Activated naive CD4-positive, alpha-beta T cell treated with Interleukin-2 at 50 U/mL for 16 hours (primary cell): ENCODE measurements around the gene FCRL6.

ENCODE experiments used
- DNase-seq: peaks from one replicate; pipeline ENCODE4 v3.0.0-alpha.2; 2020

FCRL6 gene

GRCh38 chr1:159838715-159839114 lies 36.6 kb downstream of the FCRL6 start:
- DNase-seq: no peak

- no peak for DNase-seq
Observed at GRCh38 chr1:159839116-159839849, 37.1 kb downstream of the FCRL6 start.

- no peak for DNase-seq
Observed at GRCh38 chr1:159841749-159842148, 39.6 kb downstream of the FCRL6 start.

- DNase-seq: no peak
Observed at GRCh38 chr1:159843459-159843858, 41.3 kb downstream of the FCRL6 start.

DNA sequence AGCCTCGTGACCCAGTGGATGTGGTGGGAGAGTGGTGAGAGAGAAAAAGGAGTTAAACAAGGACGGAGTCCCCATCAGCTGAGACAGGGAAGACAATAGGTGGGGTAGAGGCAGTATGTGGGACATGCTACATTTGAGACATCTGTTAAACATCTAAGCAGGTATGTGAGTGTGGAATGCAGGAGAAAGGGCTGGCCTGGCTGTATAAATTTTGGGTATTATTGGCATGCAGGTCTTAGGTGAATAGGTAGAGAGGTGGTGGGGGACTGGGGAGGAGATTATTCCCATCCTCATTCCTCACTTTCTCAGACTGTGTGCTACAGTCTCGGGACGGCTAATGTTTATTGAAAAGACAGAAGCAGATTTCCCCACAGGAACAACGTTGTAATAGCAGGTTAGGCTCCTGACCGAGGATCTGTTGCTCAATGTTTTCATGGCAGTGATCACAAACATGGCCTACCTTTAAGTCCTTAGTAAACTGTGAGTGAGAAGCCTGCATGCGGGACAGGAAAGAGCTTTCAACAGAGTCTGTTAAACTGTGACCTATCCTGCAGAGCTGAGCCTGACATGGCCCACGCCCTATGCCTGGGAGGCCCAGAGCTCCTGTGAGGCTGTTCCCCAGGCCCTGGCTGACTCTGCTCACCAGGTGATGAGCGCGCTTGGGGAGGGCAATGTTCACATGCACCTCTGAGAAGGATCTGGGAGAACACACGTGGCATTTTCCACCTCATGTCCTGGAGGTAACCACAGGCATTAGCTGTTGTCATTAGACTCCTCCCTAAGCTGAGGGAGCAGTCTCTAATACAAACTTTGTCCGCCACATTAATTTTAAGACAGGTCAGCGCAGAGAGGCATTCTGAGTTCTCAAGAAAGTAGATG lies 43.8 kb downstream of the FCRL6 start:
- no peak for DNase-seq

DNA sequence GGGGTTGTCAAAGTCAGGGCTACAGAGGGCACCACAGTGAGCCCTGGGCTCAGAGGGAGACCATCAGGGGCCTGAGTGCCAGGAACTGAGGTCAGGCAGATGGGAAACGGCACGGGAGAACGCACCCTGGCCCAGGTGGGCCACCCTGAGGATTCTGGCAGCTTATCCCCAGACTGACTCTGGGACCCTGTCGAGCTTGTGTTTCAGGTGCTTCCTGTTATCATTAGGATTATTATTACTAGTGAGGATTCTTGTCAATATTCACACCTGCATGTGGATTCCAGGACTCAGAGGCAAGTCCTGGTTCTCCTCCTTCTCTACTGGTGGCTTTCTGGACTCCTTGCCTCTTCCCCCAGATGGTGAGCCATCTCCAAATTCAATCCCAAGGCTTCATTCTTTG lies 45.1 kb downstream of the FCRL6 start:
- DNase-seq: no peak

DNA sequence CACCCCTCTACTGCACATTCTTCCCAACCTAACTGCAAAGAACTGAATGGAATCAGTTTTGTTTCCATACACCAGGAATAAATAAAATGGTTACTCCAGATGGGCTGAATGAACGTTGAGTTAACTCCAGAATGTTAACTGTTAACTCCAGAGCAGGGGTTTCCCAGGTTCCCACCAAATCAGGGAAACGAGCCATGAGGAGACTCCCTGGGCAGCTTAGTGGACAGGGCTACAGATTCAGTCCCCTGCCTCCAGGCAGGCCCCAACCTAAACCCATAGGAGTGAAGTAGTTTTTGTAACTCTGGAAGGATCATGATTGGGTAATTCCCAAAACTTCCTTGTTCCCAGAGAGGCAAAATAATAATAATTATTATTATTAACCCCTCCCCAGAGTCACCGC lies 46.2 kb downstream of the FCRL6 start:
- DNase-seq: no peak

DNA sequence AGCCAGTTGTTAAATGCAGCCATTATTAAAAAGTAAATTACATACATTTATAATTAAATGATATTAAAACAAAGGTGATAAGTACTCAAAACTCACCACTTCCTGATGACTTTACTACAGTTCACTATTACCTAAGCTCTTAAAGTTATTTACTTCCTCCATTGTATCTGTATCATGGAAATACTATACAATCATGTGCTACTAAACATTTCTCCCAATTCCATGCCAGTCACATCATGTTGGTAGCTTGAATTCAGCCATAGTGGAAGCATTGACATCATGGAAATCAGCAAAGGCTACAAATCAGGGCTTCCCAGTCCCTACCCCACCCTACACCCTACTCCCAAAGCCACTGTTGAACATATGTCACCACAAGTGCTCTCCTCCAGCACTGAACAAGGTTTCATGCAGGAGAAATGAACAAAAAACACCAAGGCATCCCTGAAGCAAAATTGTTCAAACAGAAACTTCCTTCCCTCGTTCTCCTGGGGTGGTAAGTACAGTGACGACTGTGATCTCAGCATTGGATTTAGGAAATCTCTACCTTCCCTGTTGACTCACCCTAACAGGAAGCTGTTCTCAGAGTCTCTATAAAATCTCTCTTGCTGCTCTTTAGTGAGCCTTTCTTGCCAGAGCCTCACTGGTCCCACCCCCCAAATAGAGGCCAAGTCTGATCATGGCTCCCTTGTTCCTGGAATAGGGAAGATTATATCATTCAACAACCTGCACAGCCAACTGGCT lies 47.6 kb downstream of the FCRL6 start:
- DNase-seq: no peak

- no peak for DNase-seq
Observed at GRCh38 chr1:159851407-159851806, 49.2 kb downstream of the FCRL6 start.

GRCh38 chr1:159853417-159854115 lies 51.4 kb downstream of the FCRL6 start:
- DNase-seq: no peak

GRCh38 chr1:159854116-159854692 lies 52.0 kb downstream of the FCRL6 start:
- DNase-seq: peak; percentile 18

GRCh38 chr1:159854693-159855192 lies 52.6 kb downstream of the FCRL6 start:
- peak; percentile 77 for DNase-seq

GRCh38 chr1:159855709-159856108 lies 53.5 kb downstream of the FCRL6 start:
- DNase-seq: no peak

DNA sequence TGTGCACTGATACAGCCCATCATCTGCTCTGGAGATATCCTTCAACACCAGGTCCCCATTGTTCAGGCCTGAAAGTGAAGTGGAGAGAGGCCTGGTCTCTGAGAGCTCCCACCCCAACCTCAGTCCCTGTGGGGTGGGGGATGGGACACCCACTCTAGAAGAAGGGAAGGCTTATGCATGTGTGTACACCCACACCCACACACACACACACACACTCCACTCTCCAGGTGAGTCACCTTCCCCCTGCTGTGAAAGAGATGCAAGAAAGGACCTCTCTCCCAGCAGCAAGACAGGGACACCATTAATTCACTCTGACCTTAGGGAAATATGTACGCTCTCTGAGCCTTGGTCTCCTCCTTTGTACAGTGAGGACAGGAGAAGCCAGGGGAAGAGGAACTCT lies 54.4 kb downstream of the FCRL6 start:
- no peak for DNase-seq

DNA sequence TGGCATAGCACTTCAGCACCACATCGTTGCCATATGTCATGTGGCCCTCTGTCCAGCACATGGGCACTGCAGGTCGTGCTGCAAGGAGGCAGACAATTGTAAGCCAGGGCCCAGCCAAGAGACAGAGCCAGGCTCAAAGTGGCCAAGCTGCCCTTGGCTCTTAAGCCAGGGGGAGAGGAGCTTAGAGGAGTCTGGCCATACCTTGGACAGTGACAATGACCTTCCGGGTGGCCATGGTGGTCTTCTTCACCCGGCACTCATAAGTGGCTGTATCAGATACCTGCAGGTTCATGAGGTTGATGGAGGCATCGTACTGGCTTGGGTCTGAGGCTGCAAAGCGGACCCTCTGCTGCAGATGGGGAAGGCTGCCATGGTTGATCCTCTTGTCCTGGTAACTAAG lies 55.7 kb downstream of the FCRL6 start:
- DNase-seq: no peak

GRCh38 chr1:159859767-159860322 lies 57.7 kb downstream of the FCRL6 start:
- DNase-seq: no peak

- no peak for DNase-seq
Observed at GRCh38 chr1:159860456-159860855, 58.3 kb downstream of the FCRL6 start.

DNA sequence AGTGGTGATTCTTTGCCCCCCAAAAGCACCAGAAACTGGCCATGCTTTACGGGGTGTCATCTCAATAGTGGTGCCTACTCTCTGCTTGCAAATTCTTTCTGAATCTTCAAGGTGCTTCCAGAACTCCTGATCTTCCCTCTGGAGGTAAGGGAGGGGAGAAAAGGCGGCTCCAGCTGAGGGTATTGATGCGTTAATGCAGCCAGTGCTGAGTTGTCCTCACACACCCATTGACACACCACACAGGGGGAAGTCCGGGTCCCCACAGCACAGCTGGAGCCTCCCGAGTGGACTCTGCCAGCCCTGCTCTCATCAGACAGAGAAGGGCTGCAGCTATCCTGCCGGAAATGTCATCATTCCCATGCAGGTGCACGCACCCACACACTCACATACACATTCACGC lies 59.1 kb downstream of the FCRL6 start:
- no peak for DNase-seq

DNA sequence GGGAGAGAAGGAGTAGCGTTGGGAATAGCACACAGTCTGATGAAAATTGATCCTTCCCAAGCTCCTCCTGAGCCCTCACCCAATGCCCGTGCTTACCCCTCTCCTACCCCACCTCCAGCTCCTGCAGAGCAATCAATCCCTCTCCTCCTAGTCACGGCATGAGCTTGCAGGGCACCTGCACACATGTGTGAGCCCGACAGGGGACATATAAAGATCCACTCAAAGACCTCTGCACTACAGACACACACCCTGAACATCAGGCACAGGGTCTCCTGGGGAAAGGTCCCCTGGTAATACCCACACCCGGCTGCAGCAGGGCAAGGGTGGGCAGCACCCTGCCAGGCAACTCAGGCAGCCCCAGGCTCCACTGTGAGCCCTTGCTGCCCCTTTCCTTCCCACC lies 59.9 kb downstream of the FCRL6 start:
- no peak for DNase-seq

DNA sequence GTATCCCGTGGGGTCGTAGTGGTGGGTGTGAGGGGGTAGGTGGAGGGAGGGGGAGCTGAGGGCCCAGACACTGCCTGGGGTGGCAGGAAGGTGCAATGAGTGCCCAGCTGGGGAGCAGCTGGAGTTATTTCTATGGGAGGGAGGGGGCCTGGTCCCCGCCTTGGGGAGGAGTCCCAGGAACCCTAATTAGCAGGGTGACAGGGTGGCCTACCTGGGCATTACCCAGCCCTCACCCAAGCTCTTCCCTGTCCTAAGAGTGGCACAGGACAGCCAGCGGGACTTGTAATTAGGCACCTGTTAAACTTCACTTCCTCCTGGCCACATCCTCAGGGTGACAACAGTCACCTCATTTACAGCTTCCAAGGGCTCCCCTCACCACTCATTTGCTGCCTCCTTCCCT lies 60.4 kb downstream of the FCRL6 start, which contains the start of gene VSIG8:
Gene VSIG8 (minus strand): TSS at position 101 of the 400 bp plus-strand sequence. CDS start 136 bp downstream, outside the sequence.
- DNase-seq: no peak

DNA sequence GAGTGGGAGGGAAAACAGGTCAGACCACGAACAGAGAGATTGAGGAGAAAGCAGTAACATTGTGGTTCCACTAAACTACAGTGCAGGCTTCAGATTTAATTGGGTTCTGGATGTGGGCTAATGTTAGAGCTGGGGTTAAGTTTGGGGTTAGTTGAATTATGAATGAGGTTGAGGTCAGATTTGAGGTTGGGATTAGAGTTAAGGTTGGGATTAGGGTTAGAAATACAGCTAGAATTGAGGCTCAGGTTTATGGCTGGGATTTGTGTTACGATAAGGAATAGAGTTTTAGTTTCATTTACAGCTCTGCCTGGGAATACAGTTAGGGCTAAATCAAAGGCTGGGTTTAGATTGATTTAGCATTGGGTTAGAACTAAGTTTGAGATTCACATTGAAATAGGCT lies 62.1 kb downstream of the FCRL6 start:
- no peak for DNase-seq
